Stimulated activated CD4-positive, alpha-beta T cell treated with anti-CD3 and anti-CD28 coated beads, Interleukin-2, amount 100 ng/mL, for 24 hours (primary cell): ENCODE results near the gene PCDH15.

ENCODE experiments used
- DNase-seq, 2 donors: peaks; one replicate each; pipeline ENCODE4 v3.0.0-alpha.2; 2020

PCDH15 gene

DNA sequence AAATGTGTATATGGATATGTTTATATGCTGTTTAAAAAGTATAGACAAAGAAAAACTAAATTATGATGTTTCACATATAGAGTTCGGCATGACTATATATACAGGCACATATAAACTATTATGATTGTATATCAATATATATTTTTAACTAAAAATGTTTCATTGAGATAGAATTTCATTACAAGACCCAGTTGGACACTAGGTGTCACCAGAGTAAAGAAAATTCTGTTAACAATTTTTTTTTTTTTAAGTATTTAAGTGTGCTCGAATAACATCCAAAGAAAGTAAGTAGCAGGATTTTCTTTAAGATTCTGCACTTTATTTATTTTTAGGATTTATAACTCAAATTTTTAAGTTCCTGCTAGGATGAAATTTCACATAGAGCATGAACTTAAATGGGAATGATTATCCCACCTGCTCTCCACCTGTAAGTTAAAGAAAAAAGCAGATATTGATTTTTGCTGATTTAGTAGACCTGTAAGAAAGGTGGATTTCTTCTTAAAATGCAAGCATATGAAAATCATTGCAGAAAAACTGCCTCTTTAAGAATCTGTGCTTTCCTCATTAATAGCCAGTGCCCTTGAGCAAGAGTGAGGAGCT is 961.5 kb downstream of the PCDH15 start:
- DNase-seq = no peak

- DNase-seq = no peak
These were observed 964.4 kb downstream of the PCDH15 start for GRCh38 chr10:53836638-53837037.

DNA sequence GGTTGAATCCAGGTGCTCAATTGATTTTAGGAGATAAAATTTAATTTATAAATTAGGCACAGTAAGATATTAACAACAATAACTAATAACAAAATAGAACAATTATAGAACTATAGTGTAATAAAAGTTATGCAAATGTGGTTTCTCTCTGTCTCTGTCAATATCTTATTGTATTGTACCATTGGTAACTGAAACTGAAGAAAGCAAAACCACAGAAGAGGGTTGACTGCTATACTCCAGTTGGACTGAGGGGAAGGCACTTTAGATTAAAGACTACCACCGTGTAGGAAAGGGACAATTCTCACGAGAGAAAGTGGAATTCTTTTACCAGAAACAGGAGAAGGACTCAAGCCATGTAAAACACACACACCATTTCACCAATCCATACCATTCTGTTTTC is 967.1 kb downstream of the PCDH15 start:
- no peak for DNase-seq

GRCh38 chr10:53827261-53827660 is 973.8 kb downstream of the PCDH15 start:
- DNase-seq = no peak

DNA sequence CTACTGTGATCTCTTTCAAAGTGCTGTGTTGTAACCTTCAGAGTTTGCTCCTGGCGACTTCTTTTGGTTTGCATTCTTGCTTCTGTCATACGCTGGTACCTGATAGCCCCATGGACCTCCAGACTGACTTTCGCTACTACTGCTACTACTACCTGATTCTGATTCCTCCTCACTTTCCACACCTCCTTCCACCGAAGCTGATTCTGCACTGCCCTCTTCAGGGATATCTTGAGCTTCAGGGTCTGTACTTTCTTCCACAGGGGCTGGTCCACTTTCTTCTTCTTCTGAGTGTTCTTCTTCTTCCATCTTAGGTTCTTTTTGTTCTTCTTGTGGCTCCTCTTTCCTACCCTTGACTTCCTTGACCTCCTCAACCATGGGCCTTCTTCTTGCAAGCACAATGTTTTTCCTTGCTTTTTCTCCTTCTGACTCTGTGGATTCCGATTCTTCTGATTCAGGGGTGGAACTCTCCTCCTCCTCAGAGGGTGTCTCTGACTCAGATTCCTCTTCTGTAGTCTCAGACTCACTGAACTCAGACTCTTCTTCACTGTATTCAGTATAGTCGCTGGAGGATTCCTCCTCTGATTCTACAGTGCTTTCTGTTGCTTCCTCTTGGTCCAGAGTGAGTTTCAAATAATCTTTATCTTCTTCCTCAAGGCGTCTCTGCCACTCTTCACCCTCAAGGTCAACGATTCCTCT is 992.2 kb downstream of the PCDH15 start:
- DNase-seq = no peak

- no peak for DNase-seq
These were observed 1014.7 kb downstream of the PCDH15 start for GRCh38 chr10:53786236-53786900.

GRCh38 chr10:53771701-53772100 is 1029.3 kb downstream of the PCDH15 start:
- no peak for DNase-seq

DNA sequence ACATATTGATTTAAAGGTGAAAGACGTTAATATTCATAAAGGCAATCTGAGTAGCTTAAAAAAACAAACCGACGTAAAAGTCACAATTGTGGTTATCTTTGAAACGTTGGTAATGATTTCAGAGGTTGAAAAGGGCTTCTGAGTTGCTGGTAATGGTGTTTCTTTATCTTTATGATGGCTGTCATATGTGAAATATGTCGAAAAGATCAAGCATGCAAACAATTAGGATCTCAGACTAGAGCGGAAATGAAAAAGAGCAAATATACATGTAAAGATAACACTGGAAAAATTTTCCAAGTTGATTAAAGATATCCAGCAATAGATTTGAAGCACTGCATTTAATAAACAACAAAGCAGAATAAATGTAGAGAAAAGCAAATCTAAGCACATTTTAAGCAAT is 1030.1 kb downstream of the PCDH15 start:
- DNase-seq = no peak

GRCh38 chr10:53765311-53765710 is 1035.7 kb downstream of the PCDH15 start:
- DNase-seq = no peak

DNA sequence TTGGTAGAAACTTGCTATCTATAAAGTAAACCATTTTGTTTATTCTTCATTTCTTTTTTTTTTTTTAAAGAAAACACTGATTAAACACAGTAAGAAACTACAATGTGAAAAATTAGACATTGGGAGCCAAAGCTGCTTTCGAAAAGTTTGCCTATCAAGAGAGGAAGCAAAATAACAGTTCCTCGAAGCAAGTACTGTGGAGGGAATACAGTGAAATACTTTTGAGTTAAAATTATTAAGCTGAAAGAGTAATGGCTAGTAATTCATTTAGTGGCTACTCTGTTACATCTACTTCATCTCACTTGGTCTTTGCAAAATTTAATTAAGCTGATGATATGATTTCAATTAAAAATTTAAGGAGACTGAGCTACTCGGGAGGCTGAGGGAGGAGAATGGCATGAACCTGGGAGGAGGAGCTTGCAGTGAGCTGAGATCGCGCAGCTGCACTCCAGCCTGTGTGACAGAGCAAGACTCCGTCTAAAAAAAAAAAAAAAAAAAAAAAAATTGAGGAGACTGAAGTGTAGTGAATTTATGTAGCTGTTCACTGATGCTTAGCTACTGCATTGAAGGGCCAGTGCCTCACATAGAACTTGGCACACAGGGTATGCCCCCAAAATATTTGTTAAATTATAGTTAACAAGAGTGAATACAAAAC is 1046.3 kb downstream of the PCDH15 start:
- no peak for DNase-seq
